ENCODE results near the gene TMEM266.

Gene TMEM266

DNA sequence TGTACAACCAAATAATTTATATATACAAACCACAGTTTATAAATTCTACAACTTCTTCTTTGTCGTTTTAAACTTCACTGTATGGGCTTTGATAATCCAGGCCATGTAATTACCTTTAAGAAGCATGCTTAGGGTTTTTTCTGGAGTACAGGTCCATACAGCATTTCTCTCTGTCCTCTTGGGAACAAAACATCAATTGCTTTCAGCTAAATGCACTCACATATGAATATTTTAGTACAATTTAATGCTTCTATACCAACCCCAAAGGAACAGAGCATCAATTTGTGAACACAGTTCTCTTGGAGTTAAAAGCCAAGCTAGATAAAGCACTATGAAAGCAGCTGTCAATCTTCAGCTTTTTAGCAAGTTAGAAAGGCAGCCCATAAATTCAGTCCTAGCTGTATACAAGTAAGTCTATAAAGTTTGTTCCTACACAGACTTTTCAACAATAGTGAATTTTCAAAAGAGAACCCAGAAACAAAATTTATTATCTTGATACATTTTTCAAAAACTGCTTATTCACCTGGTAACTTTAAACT lies 185.4 kb downstream of the TMEM266 start:
- Histone ChIP-seq H3K4me1 (ENCODE audit: insufficient read depth, insufficient read length) (no peaks in the 10 kb centered on the region), H3K36me3 (ENCODE audit: insufficient read depth, insufficient read length, low read length) (peaks cover 3% of the 10 kb centered on the region), H3K4me3 (ENCODE audit: insufficient read length, low read depth) (no peak overlapping the region), H3K9ac (ENCODE audit: insufficient read length, low read depth) (no peak overlapping the region), H3K9me3 (ENCODE audit: insufficient read depth, low read length) (no peaks in the 10 kb centered on the region), H3K27me3 (ENCODE audit: insufficient read depth, insufficient read length) (no peaks in the 10 kb centered on the region)
- TF ChIP-seq YY1 (IDR thresholded peaks at IDR 0.05; ENCODE audit: insufficient read depth, insufficient read length) (no peak), SUZ12 (IDR thresholded peaks at IDR 0.05; ENCODE audit: extremely low read depth, insufficient read depth, insufficient read length) (no peak), ZNF274 (IDR thresholded peaks at IDR 0.05; ENCODE audit: low read depth, low read length) (no peak)
- DNase-seq (ENCODE audit: low read depth, low spot score) = no peak

- peaks cover 2% of the 10 kb centered on the region for H3K36me3 ChIP-seq (ENCODE audit: insufficient read depth, insufficient read length, low read length)
- no peaks in the 10 kb centered on the region for H3K4me1 ChIP-seq (ENCODE audit: insufficient read depth, insufficient read length)
Measured at GRCh38 chr15:76251717-76252116, 191.9 kb downstream of the TMEM266 start.

DNA sequence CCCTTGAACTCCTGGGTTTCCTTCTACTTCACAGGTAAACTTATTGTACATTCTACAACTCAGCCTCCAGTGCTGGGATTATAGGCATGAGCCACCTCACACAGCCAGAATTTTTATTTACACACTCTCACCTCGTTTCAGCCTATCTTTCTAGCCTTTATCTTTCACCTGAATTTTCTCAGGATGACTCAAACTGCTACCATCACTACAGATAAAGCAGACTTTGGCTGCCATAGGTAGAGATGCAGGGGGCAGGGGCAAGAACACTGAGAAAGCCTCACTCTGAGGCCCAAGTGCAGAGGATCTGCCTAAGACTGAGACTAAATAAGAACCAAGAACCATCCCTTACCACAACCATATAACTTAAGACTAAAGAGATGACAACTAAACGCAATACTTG lies 192.5 kb downstream of the TMEM266 start:
- TF ChIP-seq SUZ12 (IDR thresholded peaks at IDR 0.05; ENCODE audit: extremely low read depth, insufficient read depth, insufficient read length) (no peak), ZNF274 (IDR thresholded peaks at IDR 0.05; ENCODE audit: low read depth, low read length) (no peak), YY1 (IDR thresholded peaks at IDR 0.05; ENCODE audit: insufficient read depth, insufficient read length) (no peak)
- H3K4me3 ChIP-seq (ENCODE audit: insufficient read length, low read depth) = no peak overlapping the region
- H3K36me3 ChIP-seq (ENCODE audit: insufficient read depth, insufficient read length, low read length) = peaks cover 2% of the 10 kb centered on the region
- no peak for DNase-seq (ENCODE audit: low read depth, low spot score)
- H3K27me3 ChIP-seq (ENCODE audit: insufficient read depth, insufficient read length) = no peaks in the 10 kb centered on the region
- H3K9me3 ChIP-seq (ENCODE audit: insufficient read depth, low read length) = no peaks in the 10 kb centered on the region
- no peaks in the 10 kb centered on the region for H3K4me1 ChIP-seq (ENCODE audit: insufficient read depth, insufficient read length)
- H3K9ac ChIP-seq (ENCODE audit: insufficient read length, low read depth) = no peak overlapping the region

More at GRCh38 chr15:76251717-76252116, 191.9 kb downstream of the TMEM266 start:
- no peak overlapping the region for H3K9ac ChIP-seq (ENCODE audit: insufficient read length, low read depth)
- H3K27me3 ChIP-seq (ENCODE audit: insufficient read depth, insufficient read length) = no peaks in the 10 kb centered on the region
- TF ChIP-seq YY1 (IDR thresholded peaks at IDR 0.05; ENCODE audit: insufficient read depth, insufficient read length) (no peak), ZNF274 (IDR thresholded peaks at IDR 0.05; ENCODE audit: low read depth, low read length) (no peak), SUZ12 (IDR thresholded peaks at IDR 0.05; ENCODE audit: extremely low read depth, insufficient read depth, insufficient read length) (no peak)
- no peak overlapping the region for H3K4me3 ChIP-seq (ENCODE audit: insufficient read length, low read depth)
- DNase-seq (ENCODE audit: low read depth, low spot score) = no peak
- no peaks in the 10 kb centered on the region for H3K9me3 ChIP-seq (ENCODE audit: insufficient read depth, low read length)

GRCh38 chr15:76253691-76254473 lies 194.1 kb downstream of the TMEM266 start:
- H3K9me3 ChIP-seq (ENCODE audit: insufficient read depth, low read length) = no peaks in the 10 kb centered on the region
- H3K27me3 ChIP-seq (ENCODE audit: insufficient read depth, insufficient read length) = no peaks in the 10 kb centered on the region
- H3K9ac ChIP-seq (ENCODE audit: insufficient read length, low read depth) = no peak overlapping the region
- peak; percentile 68 for DNase-seq (ENCODE audit: low read depth, low spot score)
- TF ChIP-seq ZNF274 (IDR thresholded peaks at IDR 0.05; ENCODE audit: low read depth, low read length) = no peak
- no peak for TF ChIP-seq YY1 (IDR thresholded peaks at IDR 0.05; ENCODE audit: insufficient read depth, insufficient read length)
- TF ChIP-seq SUZ12 (IDR thresholded peaks at IDR 0.05; ENCODE audit: extremely low read depth, insufficient read depth, insufficient read length) = no peak
- peaks cover 11% of the 10 kb centered on the region for H3K36me3 ChIP-seq (ENCODE audit: insufficient read depth, insufficient read length, low read length)
- H3K4me3 ChIP-seq (ENCODE audit: insufficient read length, low read depth) = no peak overlapping the region
- peaks cover 4% of the 10 kb centered on the region for H3K4me1 ChIP-seq (ENCODE audit: insufficient read depth, insufficient read length)
